Activated T-cell treated with anti-CD3 and anti-CD28 coated beads, Interleukin-2, amount 50 U/mL, for 24 hours (primary cell): ENCODE data around the gene TBL1X.
A peak's percentile ranks its signal among the peaks of the same experiment; 100 is the strongest.

Experiments used
- DNase-seq: peaks from one replicate; pipeline ENCODE4 v3.0.0-alpha.2; 2020
- H3K27ac Mint-ChIP-seq: 2 replicates; pipeline ENCODE4 v1.8.0; 2020; ENCODE audit warnings: mild to moderate bottlenecking, mixed read lengths
- H3K27me3 Mint-ChIP-seq: 2 replicates; pipeline ENCODE4 v1.8.0; 2020; ENCODE audit warnings: mixed read lengths
- H3K36me3 Mint-ChIP-seq: 2 replicates; pipeline ENCODE4 v1.8.0; 2020; ENCODE audit warnings: low read depth, mixed read lengths
- H3K4me1 Mint-ChIP-seq: 2 replicates; pipeline ENCODE4 v1.8.0; 2020; ENCODE audit warnings: low read depth, mixed read lengths
- H3K4me3 Mint-ChIP-seq: 2 replicates; pipeline ENCODE4 v1.8.0; 2020; ENCODE audit warnings: mild to moderate bottlenecking, moderate library complexity, mixed read lengths
- H3K9me3 Mint-ChIP-seq: 2 replicates; pipeline ENCODE4 v1.8.0; 2020; ENCODE audit warnings: mixed read lengths

Gene TBL1X

DNA sequence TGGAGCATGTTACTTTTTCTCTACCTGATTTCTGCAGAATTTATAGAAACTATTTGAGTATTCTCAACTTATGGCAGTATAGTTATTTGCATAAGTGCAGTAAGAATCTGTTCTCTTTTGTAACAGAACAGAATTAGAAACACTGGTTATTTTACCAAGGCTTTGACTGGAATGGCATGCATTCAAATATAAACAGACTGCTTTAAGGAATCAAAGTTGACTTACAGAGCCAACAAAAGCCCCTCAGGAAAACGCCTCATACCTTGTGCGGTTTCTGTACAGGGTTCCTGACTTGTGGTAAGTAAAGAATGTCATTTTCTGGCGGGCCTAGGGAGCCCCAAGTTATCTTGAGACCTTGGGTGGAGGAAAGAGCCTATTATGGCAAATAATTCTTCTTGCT is 203.7 kb downstream of the TBL1X start:
- Mint-ChIP-seq H3K27me3 (no peaks in the 10 kb centered on the region), H3K27ac (no peak overlapping the region), H3K9me3 (no peaks in the 10 kb centered on the region), H3K4me1 (peaks cover 1% of the 10 kb centered on the region), H3K36me3 (peaks cover 15% of the 10 kb centered on the region), H3K4me3 (no peak overlapping the region)
- DNase-seq, result no peak

DNA sequence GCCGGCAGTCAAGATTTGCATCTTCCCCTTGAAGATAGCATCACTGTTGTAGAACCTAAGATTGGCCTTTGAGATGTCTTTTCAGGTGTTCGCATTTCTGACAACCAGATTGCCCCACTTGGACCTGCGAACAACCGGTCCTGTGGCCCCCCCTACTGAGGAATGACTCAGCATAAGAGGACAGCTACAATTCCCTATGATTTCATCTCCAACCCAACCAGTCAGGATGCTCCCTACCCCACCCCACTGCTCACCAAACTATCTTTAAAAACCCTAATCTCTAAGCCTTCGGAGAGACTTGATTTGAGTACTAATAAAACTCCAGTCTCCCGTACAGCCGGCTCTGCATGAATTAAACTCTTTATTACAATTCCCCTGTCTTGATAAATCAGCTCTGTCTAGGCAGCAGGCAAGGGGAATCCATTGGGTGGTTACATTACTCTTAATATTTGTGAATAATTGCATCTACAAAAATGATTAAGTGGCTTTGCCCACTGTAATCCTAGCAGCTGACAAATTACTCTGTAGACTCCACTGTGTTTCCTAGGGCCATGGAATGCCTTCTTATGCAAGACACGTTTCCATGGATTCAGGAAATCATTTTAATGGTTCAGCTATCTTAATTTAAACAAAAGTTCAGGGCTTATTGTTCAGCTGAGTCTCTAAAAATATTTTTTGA is 205.4 kb downstream of the TBL1X start:
- H3K4me3 Mint-ChIP-seq, result no peak overlapping the region

DNA sequence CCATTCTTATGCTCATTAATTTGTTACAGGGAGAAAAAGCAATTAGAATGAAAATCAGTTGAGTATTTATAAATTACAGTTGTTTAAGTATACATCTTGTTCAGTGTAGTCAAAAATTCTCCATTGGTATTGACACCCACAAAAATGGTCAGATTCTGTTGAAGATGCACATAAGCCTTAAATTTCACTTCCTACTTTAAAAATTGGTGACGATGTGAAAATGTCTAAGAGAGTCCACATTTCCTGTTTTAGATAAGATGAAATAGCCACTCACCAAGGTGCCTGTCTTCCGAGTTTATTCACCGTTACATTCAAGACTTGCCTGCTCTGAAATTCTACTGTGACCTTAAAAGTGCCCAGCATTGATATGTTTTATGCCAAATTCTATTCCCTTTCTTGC is 207.1 kb downstream of the TBL1X start:
- H3K4me1 Mint-ChIP-seq, result peaks cover 5% of the 10 kb centered on the region
- H3K9me3 Mint-ChIP-seq, result peaks cover 4% of the 10 kb centered on the region
- no peak overlapping the region for H3K27ac Mint-ChIP-seq
- H3K4me3 Mint-ChIP-seq, result no peak overlapping the region
- H3K36me3 Mint-ChIP-seq, result peaks cover 29% of the 10 kb centered on the region
- H3K27me3 Mint-ChIP-seq, result no peaks in the 10 kb centered on the region
- DNase-seq, result no peak

More for the DNA sequence above, 205.4 kb downstream of the TBL1X start:
- H3K27me3 Mint-ChIP-seq, result no peaks in the 10 kb centered on the region
- H3K4me1 Mint-ChIP-seq, result peaks cover 1% of the 10 kb centered on the region
- no peak overlapping the region for H3K27ac Mint-ChIP-seq
- H3K9me3 Mint-ChIP-seq, result no peaks in the 10 kb centered on the region
- peaks cover 21% of the 10 kb centered on the region for H3K36me3 Mint-ChIP-seq
- no peak for DNase-seq

DNA sequence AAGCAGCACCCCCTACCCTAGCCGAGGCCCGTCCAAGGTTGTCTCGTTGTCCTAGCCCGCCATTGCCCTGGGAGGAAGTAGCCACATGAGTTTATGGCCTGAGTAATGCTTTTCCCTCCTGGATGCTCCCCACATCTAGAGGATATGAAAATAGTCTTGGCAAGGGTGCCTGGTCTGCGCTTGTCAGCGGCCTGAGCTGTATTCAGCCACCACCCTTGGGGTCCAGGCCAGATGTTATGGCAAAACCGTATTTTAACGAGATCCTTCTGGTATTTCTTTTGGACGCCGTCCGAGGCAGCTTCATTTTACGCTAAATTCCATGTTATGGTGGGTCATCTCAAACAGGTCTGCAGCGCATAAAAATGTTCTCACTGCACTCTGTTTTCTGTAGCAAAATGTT is 211.4 kb downstream of the TBL1X start:
- DNase-seq, result no peak
- Mint-ChIP-seq H3K9me3 (peaks cover 4% of the 10 kb centered on the region), H3K4me3 (no peak overlapping the region), H3K27ac (no peak overlapping the region), H3K27me3 (peaks cover 3% of the 10 kb centered on the region), H3K4me1 (peaks cover 22% of the 10 kb centered on the region), H3K36me3 (peaks cover 50% of the 10 kb centered on the region)

DNA sequence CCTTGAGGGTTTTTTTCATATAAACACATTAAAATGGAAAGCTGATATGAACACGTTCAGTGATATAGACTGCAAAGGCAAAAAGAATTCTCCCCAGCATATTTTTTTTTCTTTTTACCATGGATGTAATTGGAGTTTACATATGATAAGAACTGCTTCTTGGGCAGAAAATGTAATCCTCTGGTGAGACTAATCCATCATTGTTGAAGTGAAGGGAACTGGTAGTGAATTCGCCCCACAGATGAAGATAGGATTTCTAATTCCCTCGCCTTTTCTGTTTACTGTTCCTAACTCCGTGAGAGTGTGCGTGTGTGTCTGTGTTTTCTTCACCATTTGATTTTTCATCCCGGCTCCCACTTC is 211.9 kb downstream of the TBL1X start:
- DNase-seq, result no peak
- Mint-ChIP-seq H3K4me3 (no peak overlapping the region), H3K4me1 (peaks cover 22% of the 10 kb centered on the region), H3K27ac (peak overlapping the region; percentile 45), H3K27me3 (peaks cover 3% of the 10 kb centered on the region), H3K36me3 (peaks cover 50% of the 10 kb centered on the region), H3K9me3 (peaks cover 4% of the 10 kb centered on the region)

DNA sequence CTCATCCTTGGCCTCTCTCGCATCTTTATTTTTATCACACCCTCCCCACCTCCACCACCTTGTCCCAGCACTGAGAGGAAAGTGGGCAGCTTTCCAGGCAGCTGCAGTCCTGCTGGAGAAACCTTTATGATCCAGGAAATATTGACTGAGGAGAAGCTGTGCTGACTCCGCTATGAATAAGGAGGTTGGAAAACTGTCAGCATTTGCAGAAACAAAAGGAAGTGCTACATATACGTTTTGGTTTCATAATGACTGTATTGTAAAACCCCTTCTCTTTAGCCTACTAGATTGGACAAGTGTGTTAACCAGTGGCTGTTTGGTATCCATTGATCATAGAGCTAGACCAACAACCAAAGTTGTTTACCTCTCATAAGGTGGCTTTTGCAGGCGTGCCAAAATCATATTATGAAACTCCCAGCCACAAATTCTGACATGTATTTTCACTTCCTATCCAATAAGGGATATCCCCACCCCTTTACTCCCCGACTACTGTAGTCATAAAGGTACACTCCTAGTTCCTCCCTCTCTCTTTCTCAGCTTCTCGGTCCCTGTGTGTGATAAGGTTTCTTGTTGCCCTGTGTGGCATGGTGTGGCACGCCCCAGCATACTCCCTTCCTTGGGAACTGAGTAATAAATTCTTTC is 212.4 kb downstream of the TBL1X start:
- H3K4me1 Mint-ChIP-seq, result peaks cover 22% of the 10 kb centered on the region
- H3K36me3 Mint-ChIP-seq, result peaks cover 49% of the 10 kb centered on the region
- peaks cover 3% of the 10 kb centered on the region for H3K27me3 Mint-ChIP-seq
- peak; percentile 34 for DNase-seq
- peaks cover 4% of the 10 kb centered on the region for H3K9me3 Mint-ChIP-seq
- peak overlapping the region; percentile 66 for H3K27ac Mint-ChIP-seq
- no peak overlapping the region for H3K4me3 Mint-ChIP-seq

DNA sequence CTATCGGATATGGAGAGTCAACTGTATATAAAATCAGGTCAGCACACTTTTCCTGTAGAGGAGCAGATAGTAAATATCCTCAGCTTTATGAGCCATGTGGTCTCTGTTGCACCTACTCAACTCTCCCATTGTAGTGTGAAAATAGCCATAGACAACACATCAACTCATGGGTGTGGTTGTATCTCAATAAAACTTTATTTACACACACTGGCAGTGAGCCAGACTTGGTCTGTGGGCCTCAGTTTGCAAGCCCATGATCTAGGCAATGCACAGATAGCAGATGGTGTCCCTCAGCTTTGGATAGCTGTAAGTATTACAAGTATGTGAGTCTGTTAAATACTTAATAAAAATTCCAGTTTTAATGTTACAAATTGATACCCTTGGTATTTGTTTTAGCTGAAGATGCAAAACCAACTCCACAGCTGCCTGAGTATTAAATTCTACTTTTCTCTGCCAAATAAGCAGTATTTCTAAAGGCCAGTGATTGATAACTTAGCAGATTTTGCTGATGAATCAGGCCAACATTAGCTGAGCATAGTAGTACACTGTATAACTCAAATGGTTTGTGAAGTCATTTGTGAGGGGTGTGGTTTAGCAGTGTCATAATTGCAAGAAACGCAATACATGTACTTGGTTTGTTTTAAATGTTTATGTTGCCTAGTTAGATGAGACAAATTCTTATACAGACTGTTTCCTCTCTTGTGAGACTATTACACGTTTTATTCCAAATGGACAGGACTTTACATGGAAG is 213.5 kb downstream of the TBL1X start:
- Mint-ChIP-seq H3K4me3 (no peak overlapping the region), H3K9me3 (peaks cover 4% of the 10 kb centered on the region), H3K4me1 (peaks cover 22% of the 10 kb centered on the region), H3K36me3 (peaks cover 44% of the 10 kb centered on the region), H3K27ac (no peak overlapping the region), H3K27me3 (peaks cover 3% of the 10 kb centered on the region)
- no peak for DNase-seq

DNA sequence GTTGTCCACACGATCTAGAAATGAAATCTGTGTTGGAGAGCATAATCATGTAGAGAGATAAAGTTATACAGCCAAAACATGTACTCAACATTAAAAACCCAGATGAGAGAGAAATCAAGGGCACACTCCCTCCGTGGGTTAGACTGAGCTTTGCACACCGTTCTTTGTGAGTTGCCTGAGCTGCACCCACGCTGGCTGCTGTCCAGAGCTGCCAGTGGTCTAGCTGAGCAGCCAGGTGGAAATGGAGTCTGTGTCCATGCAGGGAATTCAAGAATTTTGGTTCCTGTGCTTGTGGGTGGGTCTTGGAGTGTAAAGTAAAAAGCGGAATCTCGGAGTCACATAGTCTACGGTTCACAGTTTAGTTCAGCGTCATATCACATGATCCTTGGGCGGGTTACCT is 216.2 kb downstream of the TBL1X start:
- H3K4me1 Mint-ChIP-seq, result peaks cover 22% of the 10 kb centered on the region
- H3K4me3 Mint-ChIP-seq, result no peak overlapping the region
- no peak for DNase-seq
- peaks cover 3% of the 10 kb centered on the region for H3K27me3 Mint-ChIP-seq
- peaks cover 3% of the 10 kb centered on the region for H3K9me3 Mint-ChIP-seq
- no peak overlapping the region for H3K27ac Mint-ChIP-seq
- peaks cover 55% of the 10 kb centered on the region for H3K36me3 Mint-ChIP-seq

DNA sequence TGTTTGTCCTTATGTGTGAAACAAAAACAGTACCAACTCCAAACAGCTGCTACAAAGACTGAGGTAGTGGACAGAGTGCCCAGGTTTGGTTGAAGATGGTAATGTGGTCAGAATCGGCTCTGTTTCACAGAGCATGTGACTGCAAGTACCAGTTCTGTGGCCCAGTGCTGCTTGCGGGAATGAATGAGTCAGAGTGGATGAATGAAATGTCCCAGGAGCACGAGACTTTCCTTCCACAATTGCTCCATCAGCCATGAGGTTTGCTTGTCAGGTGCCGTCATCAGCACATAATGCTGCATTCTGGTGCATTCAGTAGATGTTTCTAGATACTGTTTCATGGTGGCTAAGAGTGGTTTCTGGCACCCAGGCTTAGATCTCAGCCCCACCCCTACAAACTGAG is 216.6 kb downstream of the TBL1X start:
- H3K27ac Mint-ChIP-seq, result no peak overlapping the region
- H3K9me3 Mint-ChIP-seq, result peaks cover 1% of the 10 kb centered on the region
- peaks cover 3% of the 10 kb centered on the region for H3K27me3 Mint-ChIP-seq
- H3K36me3 Mint-ChIP-seq, result peaks cover 55% of the 10 kb centered on the region
- no peak overlapping the region for H3K4me3 Mint-ChIP-seq
- DNase-seq, result peak; percentile 2
- peaks cover 22% of the 10 kb centered on the region for H3K4me1 Mint-ChIP-seq

DNA sequence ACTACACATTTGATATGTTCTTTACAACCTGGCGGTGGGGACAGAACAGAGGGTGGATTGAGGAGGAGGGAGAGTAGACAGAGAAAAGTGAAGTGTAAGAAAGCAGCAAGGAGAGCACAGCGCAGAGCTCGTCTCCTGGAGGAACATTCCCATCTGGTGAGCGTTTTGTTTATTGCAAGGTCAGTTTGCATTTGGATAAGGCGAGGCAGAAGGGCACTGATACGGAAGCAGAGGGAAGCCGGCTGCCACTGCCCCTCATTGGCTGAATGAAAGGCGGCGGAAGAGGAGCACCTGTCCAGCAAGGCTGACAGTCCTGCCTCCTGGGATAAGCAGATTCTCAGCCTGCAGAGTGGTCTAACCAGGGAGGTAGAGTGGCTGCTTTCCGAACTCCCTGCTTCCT is 217.6 kb downstream of the TBL1X start:
- Mint-ChIP-seq H3K4me3 (no peak overlapping the region), H3K9me3 (no peaks in the 10 kb centered on the region), H3K36me3 (peaks cover 59% of the 10 kb centered on the region), H3K27ac (no peak overlapping the region), H3K27me3 (peaks cover 3% of the 10 kb centered on the region), H3K4me1 (peaks cover 14% of the 10 kb centered on the region)
- DNase-seq, result peak; percentile 3

DNA sequence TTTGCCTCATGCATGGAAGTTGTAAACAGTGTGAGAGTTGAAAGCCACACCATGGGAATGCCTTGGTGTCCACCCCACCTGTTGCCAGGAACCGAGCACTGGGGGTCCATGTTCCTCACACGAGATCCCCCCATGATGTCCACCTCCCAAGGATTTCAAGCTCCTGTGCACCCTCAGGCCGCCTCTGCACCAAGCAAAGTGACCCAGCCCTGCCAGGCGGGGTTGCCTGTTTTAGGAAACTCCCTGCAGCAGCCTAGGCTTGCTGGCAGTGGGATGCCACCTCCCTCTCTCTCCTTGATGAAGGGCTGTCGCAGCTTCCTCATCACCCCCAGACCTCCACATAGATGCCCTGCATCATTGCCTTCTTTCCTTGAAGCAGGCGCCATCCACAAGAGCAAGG is 218.0 kb downstream of the TBL1X start:
- H3K9me3 Mint-ChIP-seq, result no peaks in the 10 kb centered on the region
- peaks cover 60% of the 10 kb centered on the region for H3K36me3 Mint-ChIP-seq
- H3K27ac Mint-ChIP-seq, result no peak overlapping the region
- H3K27me3 Mint-ChIP-seq, result peaks cover 3% of the 10 kb centered on the region
- no peak overlapping the region for H3K4me3 Mint-ChIP-seq
- H3K4me1 Mint-ChIP-seq, result peaks cover 9% of the 10 kb centered on the region
- DNase-seq, result peak; percentile 18

DNA sequence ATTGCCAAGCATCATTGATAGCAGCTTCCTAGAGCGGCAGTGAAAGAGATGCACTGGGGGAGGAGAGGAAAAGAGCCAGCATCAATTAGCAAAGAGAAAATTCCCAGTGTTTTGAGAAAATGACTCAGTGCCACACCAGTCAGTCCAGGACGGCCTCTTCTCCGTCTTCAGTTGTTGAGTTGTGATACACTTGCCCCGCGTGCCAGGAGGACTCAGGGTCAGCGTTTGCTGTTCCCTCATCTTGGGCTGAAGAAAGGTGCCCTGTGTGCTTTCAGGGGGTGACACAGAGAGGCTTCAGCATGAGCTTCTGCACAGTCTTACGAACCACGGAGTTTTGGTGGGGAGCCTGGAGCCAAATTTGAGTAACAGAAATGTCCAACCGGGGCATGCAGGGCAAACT is 218.5 kb downstream of the TBL1X start:
- Mint-ChIP-seq H3K36me3 (peaks cover 65% of the 10 kb centered on the region), H3K4me3 (no peak overlapping the region), H3K27me3 (peaks cover 3% of the 10 kb centered on the region), H3K4me1 (peaks cover 5% of the 10 kb centered on the region), H3K27ac (no peak overlapping the region), H3K9me3 (no peaks in the 10 kb centered on the region)
- DNase-seq, result no peak

DNA sequence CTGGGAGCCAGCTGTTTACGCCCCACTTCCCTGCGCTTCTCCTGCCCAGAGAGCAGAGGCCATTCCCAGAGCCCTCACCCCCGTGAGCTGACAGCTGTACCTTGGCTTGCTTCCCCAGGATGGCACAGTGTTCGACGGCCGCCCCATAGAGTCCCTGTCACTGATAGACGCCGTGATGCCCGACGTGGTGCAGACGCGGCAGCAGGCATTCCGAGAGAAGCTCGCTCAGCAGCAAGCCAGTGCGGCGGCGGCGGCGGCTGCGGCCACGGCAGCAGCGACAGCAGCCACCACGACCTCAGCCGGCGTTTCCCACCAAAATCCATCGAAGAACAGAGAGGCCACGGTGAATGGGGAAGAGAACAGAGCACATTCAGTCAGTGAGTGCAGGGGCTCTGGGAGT is 223.0 kb downstream of the TBL1X start:
- H3K4me3 Mint-ChIP-seq, result no peak overlapping the region
- H3K4me1 Mint-ChIP-seq, result no peaks in the 10 kb centered on the region
- DNase-seq, result no peak
- no peak overlapping the region for H3K27ac Mint-ChIP-seq
- peaks cover 79% of the 10 kb centered on the region for H3K36me3 Mint-ChIP-seq
- H3K27me3 Mint-ChIP-seq, result no peaks in the 10 kb centered on the region
- no peaks in the 10 kb centered on the region for H3K9me3 Mint-ChIP-seq

DNA sequence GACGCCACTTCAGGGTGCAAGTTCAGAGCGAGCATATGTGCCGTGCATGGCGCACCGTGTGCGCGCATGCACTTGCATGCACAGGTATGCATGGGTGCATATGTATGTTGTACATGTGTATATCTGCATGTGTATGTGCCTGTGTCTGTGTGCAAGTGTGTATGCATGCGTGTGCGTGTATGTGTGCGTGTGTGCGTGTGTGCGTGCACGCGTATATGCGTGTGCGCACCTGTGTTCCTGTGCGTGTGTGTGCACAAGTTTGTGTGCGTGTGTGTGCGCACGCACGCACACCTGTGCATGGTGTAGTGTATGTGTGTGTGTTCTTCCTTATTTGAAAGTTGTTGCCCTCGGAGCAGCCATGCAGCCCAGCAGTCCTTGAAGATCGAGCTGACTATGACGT is 224.0 kb downstream of the TBL1X start:
- no peak for DNase-seq
- no peak overlapping the region for H3K27ac Mint-ChIP-seq
- peaks cover 3% of the 10 kb centered on the region for H3K4me1 Mint-ChIP-seq
- H3K9me3 Mint-ChIP-seq, result no peaks in the 10 kb centered on the region
- no peak overlapping the region for H3K4me3 Mint-ChIP-seq
- no peaks in the 10 kb centered on the region for H3K27me3 Mint-ChIP-seq
- peaks cover 82% of the 10 kb centered on the region for H3K36me3 Mint-ChIP-seq

DNA sequence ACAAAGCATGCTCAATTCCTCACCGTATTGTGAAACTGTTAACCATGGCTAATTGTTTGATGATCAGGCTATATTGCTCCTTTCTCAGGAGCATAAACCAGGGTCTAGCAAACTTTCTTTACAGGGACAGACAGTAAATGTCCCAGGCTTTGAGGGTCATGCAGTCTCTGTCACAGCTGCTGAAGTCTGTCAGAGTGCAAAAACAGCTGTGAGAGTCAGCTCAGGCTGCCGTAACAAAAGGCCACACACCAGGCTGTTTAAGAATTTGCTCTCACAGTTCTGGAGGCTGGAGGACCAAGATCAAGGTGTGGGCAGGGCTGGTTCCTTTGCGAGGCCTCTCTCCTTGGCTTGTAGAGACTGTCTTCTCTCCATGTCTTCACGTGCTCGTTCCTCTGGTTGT is 225.2 kb downstream of the TBL1X start:
- Mint-ChIP-seq H3K27me3 (no peaks in the 10 kb centered on the region), H3K9me3 (no peaks in the 10 kb centered on the region), H3K27ac (no peak overlapping the region), H3K4me1 (peaks cover 3% of the 10 kb centered on the region), H3K4me3 (no peak overlapping the region), H3K36me3 (peaks cover 78% of the 10 kb centered on the region)
- DNase-seq, result no peak
